Liver (tissue), 9 donors: ENCODE results near the gene SV2B. TPM values are rescaled to one million over a fixed set of nuclear protein-coding genes. Genes with fewer than 3 reads are reported as not detected.

ENCODE experiments used
- DNase-seq: peaks from one replicate; pipeline ENCODE4 v3.0.0-alpha.2; 2017; ENCODE audit warnings: low spot score
- H3K27ac ChIP-seq, 2 donors: one replicate each; pipeline ENCODE4 v1.7.0; 2013; ENCODE audit warnings: inconsistent platforms in 2 of 2, low read length in 2 of 2, control low read depth in 1 of 2, low read depth in 1 of 2, mild to moderate bottlenecking in 1 of 2
- H3K27me3 ChIP-seq, 4 donors: one replicate each; pipeline versions ENCODE4 v1.6.1 to v1.7.0; 2013; ENCODE audit warnings: low read length in 3 of 4, inconsistent platforms in 1 of 4, mild to moderate bottlenecking in 1 of 4, moderate library complexity in 1 of 4; ENCODE audit not compliant: control insufficient read depth in 4 of 4, insufficient read depth in 4 of 4
- H3K36me3 ChIP-seq, 4 donors: one replicate each; pipeline versions ENCODE4 v1.6.1 to v1.7.0; 2013; ENCODE audit warnings: low read length in 3 of 4, mild to moderate bottlenecking in 3 of 4, low read depth in 1 of 4, moderate library complexity in 1 of 4; ENCODE audit not compliant: control insufficient read depth in 4 of 4, insufficient read depth in 3 of 4
- H3K4me1 ChIP-seq, 4 donors: one replicate each; pipeline versions ENCODE4 v1.6.1 to v1.7.0; 2013; ENCODE audit warnings: low read length in 3 of 4, mild to moderate bottlenecking in 3 of 4, moderate library complexity in 1 of 4; ENCODE audit not compliant: control insufficient read depth in 4 of 4, insufficient read depth in 4 of 4
- H3K4me3 ChIP-seq, 3 donors: one replicate each; pipeline versions ENCODE4 v1.6.1 to v1.7.0; 2013; ENCODE audit warnings: low read length in 3 of 3, control low read depth in 1 of 3, low read depth in 1 of 3, mild to moderate bottlenecking in 1 of 3
- H3K9ac ChIP-seq, 2 donors: one replicate each; pipeline ENCODE4 v1.7.0; 2013; ENCODE audit warnings: low read length in 2 of 2, mild to moderate bottlenecking in 2 of 2, moderate library complexity in 2 of 2, control low read depth in 1 of 2, low read depth in 1 of 2
- H3K9me3 ChIP-seq, 4 donors: one replicate each; pipeline versions ENCODE4 v1.6.1 to v1.7.0; 2013; ENCODE audit warnings: low read length in 3 of 4; ENCODE audit not compliant: control insufficient read depth in 4 of 4
- ATF3 ChIP-seq: IDR thresholded peaks from 2 replicates; pipeline ENCODE4 v1.6.1; 2016; ENCODE audit warnings: antibody characterized with exemption
- CTCF ChIP-seq: fragments of 150-350 bp; IDR thresholded peaks from 2 replicates; pipeline ENCODE4 v1.5.1; 2017; ENCODE audit warnings: improper control_type of control experiment, low read depth, low read length; ENCODE audit not compliant: missing input control
- EGR1 ChIP-seq, 2 donors: IDR thresholded peaks; 2 replicates each; pipeline ENCODE4 v1.6.1; 2016 to 2018; ENCODE audit warnings: antibody characterized with exemption in 2 of 2, low read depth in 2 of 2
- FOXA1 ChIP-seq: IDR thresholded peaks from 2 replicates; pipeline ENCODE4 v1.6.1; 2016; ENCODE audit warnings: antibody characterized with exemption
- FOXA2 ChIP-seq: IDR thresholded peaks from 2 replicates; pipeline ENCODE4 v1.6.1; 2016; ENCODE audit warnings: antibody characterized with exemption
- GABPA ChIP-seq, 2 donors: IDR thresholded peaks in 1 of 2; conservative IDR thresholded peaks in 1 of 2; 2 replicates each; pipeline ENCODE4 v1.6.1; 2016; ENCODE audit warnings: antibody characterized with exemption in 2 of 2, mild to moderate bottlenecking in 1 of 2, moderate library complexity in 1 of 2
- HNF4A ChIP-seq, 2 donors: conservative IDR thresholded peaks; 2 replicates each; pipeline ENCODE4 v1.6.1; 2016; ENCODE audit warnings: antibody characterized with exemption in 2 of 2, mild to moderate bottlenecking in 2 of 2
- HNF4G ChIP-seq: IDR thresholded peaks from 2 replicates; pipeline ENCODE4 v1.6.1; 2016; ENCODE audit warnings: antibody characterized with exemption
- JUND ChIP-seq, 2 donors: IDR thresholded peaks; 2 replicates each; pipeline ENCODE4 v1.6.1; 2016; ENCODE audit warnings: antibody characterized with exemption in 2 of 2
- NR2F2 ChIP-seq: IDR thresholded peaks from 2 replicates; pipeline ENCODE4 v1.6.1; 2016; ENCODE audit warnings: antibody characterized with exemption
- RAD21 ChIP-seq, 2 donors: IDR thresholded peaks; 2 replicates each; pipeline ENCODE4 v1.6.1; 2016; ENCODE audit warnings: antibody characterized with exemption in 2 of 2, mild to moderate bottlenecking in 2 of 2
- REST ChIP-seq: IDR thresholded peaks from 2 replicates; pipeline ENCODE4 v1.6.1; 2016; ENCODE audit warnings: antibody characterized with exemption, mild to moderate bottlenecking
- SP1 ChIP-seq: IDR thresholded peaks from 2 replicates; pipeline ENCODE4 v1.6.1; 2018; ENCODE audit warnings: antibody characterized with exemption, mild to moderate bottlenecking
- TAF1 ChIP-seq: conservative IDR thresholded peaks from 2 replicates; pipeline ENCODE4 v1.6.1; 2016; ENCODE audit warnings: antibody characterized with exemption, mild to moderate bottlenecking
- ZBTB33 ChIP-seq: IDR thresholded peaks from 2 replicates; pipeline ENCODE4 v1.6.1; 2016; ENCODE audit warnings: antibody characterized with exemption
- WGBS: extraction: QIAGEN DNeasy Blood & Tissue Kit; methylation state at CpG from one replicate; pipeline ENCODE4 v1.1.7; 2013; 5-methylcytosine and 5-hydroxymethylcytosine counted together
- polyA plus RNA-seq, 2 donors: library from polyadenylated mRNA; stranded (reverse) in 1 of 2; unstranded in 1 of 2; fragments of 200-250 nt in 1 of 2; fragments of >200 nt in 1 of 2; fragmentation: Nextera tagmentation in 1 of 2; extraction: Ambion mirVana in 1 of 2; gene quantifications; one replicate each; pipeline versions ENCODE4 v1.2.1 to v1.2.3, GENCODE V29; 2013 to 2015
- total RNA-seq, 2 donors: library from RNA; depleted of rRNA; stranded (reverse); fragments of >200 nt; gene quantifications; one replicate each; pipeline ENCODE4 v1.2.3, GENCODE V29; 2014
- TF ChIP-seq, protein P1 (sequence below): IDR thresholded peaks from 2 replicates; pipeline ENCODE4 v1.6.1; 2016; ENCODE audit warnings: antibody characterized with exemption
- donor health status: healthy.
- donor health status: healthy.
- donor health status: healthy.
- donor health status: healthy.
- donor health status: healthy.

The SV2B gene
- total and polyA plus RNA-seq, 4 donors: 0.08 to 0.16 (median 0.09) TPM; not detected in 1

GRCh38 chr15:91227766-91228165 lies 127.7 kb downstream of the SV2B start:
- WGBS: 62% methylated on average over 5 of the region's 5 CpGs
- H3K27ac ChIP-seq: no peak overlapping the region
- no peak for DNase-seq
- H3K9me3 ChIP-seq: no peaks in the 10 kb centered on the region
- no peaks in the 10 kb centered on the region for H3K27me3 ChIP-seq
- H3K9ac ChIP-seq: no peak overlapping the region
- H3K4me1 ChIP-seq: peaks cover 0 to 5% (median 3%) of the 10 kb centered on the region in 4 donors
- no peaks in the 10 kb centered on the region for H3K36me3 ChIP-seq
- H3K4me3 ChIP-seq: no peak overlapping the region
- TF ChIP-seq FOXA1: no peak
- TF ChIP-seq SP1: no peak
- no peak for TF ChIP-seq HNF4A (conservative IDR thresholded peaks at IDR 0.05)
- TF ChIP-seq, protein P1, sequence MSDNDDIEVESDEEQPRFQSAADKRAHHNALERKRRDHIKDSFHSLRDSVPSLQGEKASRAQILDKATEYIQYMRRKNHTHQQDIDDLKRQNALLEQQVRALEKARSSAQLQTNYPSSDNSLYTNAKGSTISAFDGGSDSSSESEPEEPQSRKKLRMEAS: no peak
- TF ChIP-seq JUND (IDR thresholded peaks at IDR 0.05): no peak
- TF ChIP-seq REST: no peak
- TF ChIP-seq TAF1: no peak
- no peak for TF ChIP-seq CTCF
- no peak for TF ChIP-seq NR2F2
- no peak for TF ChIP-seq FOXA2
- TF ChIP-seq RAD21 (IDR thresholded peaks at IDR 0.05): no peak
- no peak for TF ChIP-seq ZBTB33

- no peak overlapping the region for H3K27ac ChIP-seq
- H3K9ac ChIP-seq: no peak overlapping the region
- no peak for DNase-seq
- no peaks in the 10 kb centered on the region for H3K9me3 ChIP-seq
- TF ChIP-seq FOXA2 (no peak), NR2F2 (no peak), ATF3 (no peak), JUND (IDR thresholded peaks at IDR 0.05) (no peak), ZBTB33 (no peak), HNF4A (conservative IDR thresholded peaks at IDR 0.05) (no peak), HNF4G (no peak), RAD21 (IDR thresholded peaks at IDR 0.05) (no peak), SP1 (no peak), REST (no peak), EGR1 (IDR thresholded peaks at IDR 0.05; ENCODE audit: low read depth in 2 of 2) (no peak), GABPA (IDR thresholded peaks at IDR 0.05 in 1 of 2, conservative IDR thresholded peaks at IDR 0.05 in 1 of 2) (no peak)
- TF ChIP-seq, protein P1: no peak
- no peaks in the 10 kb centered on the region for H3K36me3 ChIP-seq
- 82% methylated on average over 3 of the region's 3 CpGs for WGBS
- H3K4me1 ChIP-seq: peaks cover 0 to 5% (median 3%) of the 10 kb centered on the region in 4 donors
- no peak overlapping the region for H3K4me3 ChIP-seq
- H3K27me3 ChIP-seq: no peaks in the 10 kb centered on the region
Observed at GRCh38 chr15:91228383-91228782, 128.3 kb downstream of the SV2B start.
